BE2C (cell line): ENCODE measurements around the gene CYSTM1.

Experiments used
- DNase-seq: peaks from one replicate; pipeline ENCODE4 v3.0.0-alpha.2; 2020
- H3K27me3 ChIP-seq: fragments of 250-450 bp; sonication (Bioruptor Pico); 2 replicates; pipeline ENCODE4 v1.5.1; 2020; ENCODE audit warnings: mild to moderate bottlenecking
- H3K36me3 ChIP-seq: fragments of 250-450 bp; sonication (Bioruptor Pico); 2 replicates; pipeline ENCODE4 v1.5.1; 2020; ENCODE audit warnings: mild to moderate bottlenecking
- H3K4me1 ChIP-seq: fragments of 250-450 bp; sonication (Bioruptor Pico); 2 replicates; pipeline ENCODE4 v1.5.1; 2020
- H3K4me3 ChIP-seq: 2 replicates; pipeline ENCODE4 v1.5.1; 2011; ENCODE audit warnings: low read depth, low read length
- H3K9me3 ChIP-seq: fragments of 250-450 bp; sonication (Bioruptor Pico); 2 replicates; pipeline ENCODE4 v1.5.1; 2020
- CTCF ChIP-seq: IDR thresholded peaks from 2 replicates; pipeline ENCODE4 v1.5.1; 2012; ENCODE audit warnings: mild to moderate bottlenecking, low read depth, low read length

Gene CYSTM1

DNA sequence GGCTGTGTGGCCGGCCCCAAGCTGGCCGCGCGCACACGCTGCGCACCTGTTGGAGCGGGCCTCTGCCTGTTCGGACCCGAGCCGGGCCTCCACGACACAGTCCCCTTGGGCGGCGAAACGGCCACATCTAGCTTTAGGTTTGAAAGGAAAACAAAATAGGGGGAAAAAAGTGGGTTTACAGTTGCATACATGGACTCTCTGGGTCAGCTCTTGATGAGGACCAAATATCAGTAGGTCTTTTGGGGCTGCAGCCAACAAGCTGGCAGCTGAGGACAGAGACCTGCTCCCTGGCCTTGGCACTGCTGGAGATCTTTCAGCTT lies 28.5 kb upstream of the CYSTM1 start:
- DNase-seq = no peak
- H3K9me3 ChIP-seq = no peaks in the 10 kb centered on the region
- no peaks in the 10 kb centered on the region for H3K27me3 ChIP-seq
- no peak for TF ChIP-seq CTCF
- peak overlapping the region; percentile 54 for H3K4me3 ChIP-seq
- no peaks in the 10 kb centered on the region for H3K36me3 ChIP-seq
- H3K4me1 ChIP-seq = no peaks in the 10 kb centered on the region

GRCh38 chr5:140147460-140147859 lies 27.5 kb upstream of the CYSTM1 start:
- H3K9me3 ChIP-seq = no peaks in the 10 kb centered on the region
- no peaks in the 10 kb centered on the region for H3K4me1 ChIP-seq
- DNase-seq = no peak
- no peaks in the 10 kb centered on the region for H3K36me3 ChIP-seq
- no peak for TF ChIP-seq CTCF
- H3K27me3 ChIP-seq = no peaks in the 10 kb centered on the region
- no peak overlapping the region for H3K4me3 ChIP-seq

- no peaks in the 10 kb centered on the region for H3K27me3 ChIP-seq
- peak; percentile 59 for DNase-seq
- H3K4me1 ChIP-seq = no peaks in the 10 kb centered on the region
- TF ChIP-seq CTCF = peak; percentile 23; the same call in 1 of the 2 replicates
- no peaks in the 10 kb centered on the region for H3K9me3 ChIP-seq
- no peak overlapping the region for H3K4me3 ChIP-seq
- no peaks in the 10 kb centered on the region for H3K36me3 ChIP-seq
Observed at GRCh38 chr5:140148508-140148907, 26.5 kb upstream of the CYSTM1 start.

DNA sequence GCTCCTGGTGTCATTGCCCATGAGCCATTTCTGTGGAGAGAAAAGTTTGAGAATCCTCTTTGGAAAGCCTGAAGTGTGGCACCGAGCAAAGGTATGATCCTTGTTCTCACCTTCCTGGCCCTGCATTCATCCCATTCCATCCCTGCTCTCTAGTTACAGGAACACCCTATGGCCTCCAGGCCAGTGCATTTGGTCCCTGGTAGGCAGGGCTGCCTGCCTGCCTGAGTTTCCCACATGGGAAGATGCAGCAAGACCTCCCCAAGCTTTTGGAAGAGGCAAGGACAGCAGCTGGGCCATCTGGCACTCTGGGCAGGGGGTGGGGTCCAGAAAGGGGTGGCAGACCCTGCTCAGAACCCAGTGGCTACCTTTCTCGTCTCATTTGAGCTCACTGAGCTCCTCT lies 24.8 kb upstream of the CYSTM1 start:
- Histone ChIP-seq H3K36me3 (no peaks in the 10 kb centered on the region), H3K4me3 (no peak overlapping the region), H3K4me1 (no peaks in the 10 kb centered on the region), H3K9me3 (no peaks in the 10 kb centered on the region), H3K27me3 (no peaks in the 10 kb centered on the region)
- DNase-seq = no peak
- no peak for TF ChIP-seq CTCF

DNA sequence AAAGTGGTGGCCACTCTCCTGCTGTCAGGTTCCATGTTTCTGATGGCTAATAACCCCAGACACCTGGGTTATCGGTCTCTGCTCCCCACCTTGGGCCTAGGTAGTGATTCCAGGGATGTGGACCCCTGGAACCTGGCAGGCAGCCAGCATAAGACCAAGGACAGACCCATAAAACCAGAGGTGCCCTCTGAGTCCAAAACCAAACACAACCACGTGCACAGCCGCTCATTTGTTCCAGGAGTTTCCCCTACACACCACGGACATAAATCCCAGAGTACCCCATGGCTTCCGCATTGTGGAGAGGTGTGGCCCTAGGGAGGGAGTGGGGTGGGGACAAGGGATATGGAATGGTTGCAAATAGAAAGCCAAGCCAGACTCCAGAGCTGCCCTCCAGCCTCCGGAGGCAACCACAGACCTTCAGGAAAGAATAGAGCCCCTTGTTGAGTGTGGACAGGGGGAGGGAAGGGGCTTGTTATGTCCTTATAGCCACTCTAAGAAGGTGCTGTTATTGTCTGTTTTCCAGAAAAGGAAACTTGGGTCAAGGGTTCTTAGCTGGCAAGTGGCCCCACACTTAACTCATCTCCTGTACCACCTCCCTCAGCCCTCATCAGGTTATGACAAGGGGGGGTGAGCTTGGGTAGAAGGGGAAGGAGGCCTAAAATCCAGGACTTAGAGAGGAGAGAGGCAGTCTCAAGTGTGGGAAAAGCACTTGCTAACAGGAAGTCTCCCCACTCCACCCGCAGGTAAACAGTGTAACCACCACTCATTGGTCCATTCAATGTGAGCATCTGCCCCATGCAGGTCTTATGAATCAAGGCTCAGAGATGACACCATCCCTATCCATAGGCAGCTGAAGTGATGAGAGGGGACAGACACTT lies 23.6 kb upstream of the CYSTM1 start:
- H3K4me1 ChIP-seq = no peaks in the 10 kb centered on the region
- H3K27me3 ChIP-seq = no peaks in the 10 kb centered on the region
- TF ChIP-seq CTCF = no peak

More for the DNA sequence above, 23.6 kb upstream of the CYSTM1 start:
- no peak for DNase-seq
- no peaks in the 10 kb centered on the region for H3K36me3 ChIP-seq
- no peak overlapping the region for H3K4me3 ChIP-seq
- H3K9me3 ChIP-seq = no peaks in the 10 kb centered on the region
